ENCODE data around the gene CCDC191. TPM values are rescaled to one million over a fixed set of nuclear protein-coding genes. Genes with fewer than 3 reads are reported as not detected.
A peak's percentile ranks its signal among the peaks of the same experiment; 100 is the strongest.

CCDC191 gene
- total RNA-seq, 2 donors from 2014 or later, result 0.77 to 4.0 TPM

GRCh38 chr3:113947372-113948014, 108.8 kb downstream of the CCDC191 start, which contains the start of gene ZDHHC23:
ZDHHC23 (plus strand) TSS chr3:113948013; CDS start chr3:113948803, 790 bp downstream.
- DNase-seq (ENCODE audit: low spot score in 2 of 2), result peak; percentile 68 to 80
- peak; percentile 80 to 83 for ATAC-seq
- no peaks in the 10 kb centered on the region for H3K9me3 Mint-ChIP-seq
- no peak within 1 kb of the TSS for H3K27ac Mint-ChIP-seq
- peaks cover 0 to 5% of the 10 kb centered on the region in 2 donors for H3K36me3 Mint-ChIP-seq

- no peak for ATAC-seq
- no peak overlapping the region for H3K27ac Mint-ChIP-seq
- no peaks in the 10 kb centered on the region for H3K36me3 Mint-ChIP-seq
- DNase-seq (ENCODE audit: low spot score in 2 of 2), result no peak
- H3K9me3 Mint-ChIP-seq, result no peaks in the 10 kb centered on the region
These were observed 109.5 kb downstream of the CCDC191 start for GRCh38 chr3:113946831-113947230.

- peaks cover 22 to 23% of the 10 kb centered on the region in 2 donors for H3K36me3 Mint-ChIP-seq
- DNase-seq (ENCODE audit: low spot score in 2 of 2) (no peak), ATAC-seq (no peak)
- H3K9me3 Mint-ChIP-seq, result peaks cover 14 to 22% of the 10 kb centered on the region in 2 donors
- H3K27ac Mint-ChIP-seq, result no peak overlapping the region
These were observed 128.8 kb downstream of the CCDC191 start for GRCh38 chr3:113927556-113927955.

- Mint-ChIP-seq H3K9me3 (no peaks in the 10 kb centered on the region), H3K27ac (no peak overlapping the region), H3K36me3 (no peaks in the 10 kb centered on the region)
- ATAC-seq, result no peak
- DNase-seq (ENCODE audit: low spot score in 2 of 2), result no peak
These were observed 141.7 kb downstream of the CCDC191 start for GRCh38 chr3:113914646-113915045.

Other genes with a start within 250 kb of the CCDC191 start
- 1 to 10 TPM in 1 of 2 donors, under 1 TPM in 1; 0.48 to 2.1 TPM for gene GRAMD1C, start 217.7 kb downstream of the CCDC191 start, total RNA-seq
- gene ZDHHC23, start 108.5 kb downstream of the CCDC191 start, total RNA-seq, result 1 to 10 TPM; 1.7 to 5.8 TPM
- gene QTRT2, start 211 bp upstream of the CCDC191 start, total RNA-seq, result 10 to 100 TPM; 28.9 to 38.0 TPM
- gene DRD3, start 122.5 kb upstream of the CCDC191 start, total RNA-seq, result not detected
- gene ZNF80, start 181.1 kb upstream of the CCDC191 start, total RNA-seq, result under 1 TPM; 0.53 to 0.71 TPM
- gene TIGIT, start 237.5 kb upstream of the CCDC191 start, total RNA-seq, result 10 to 100 TPM in 1 of 2 donors, 1 to 10 TPM in 1; 5.1 to 14.6 TPM

Measured in activated naive CD4-positive, alpha-beta T cell treated with anti-CD3 and anti-CD28 coated beads, Interleukin-2, amount 50 U/mL, for 72 hours (primary cell).